Bronchial epithelial cell (primary cell): Measurements from ENCODE around the gene KPNB1. TPM values are rescaled to one million over a fixed set of nuclear protein-coding genes. Genes with fewer than 3 reads are reported as not detected.

Experiments used
- DNase-seq: peaks from one replicate; pipeline ENCODE4 v3.0.0-alpha.2; 2010; ENCODE audit warnings: low read depth
- FAIRE-seq: peaks from 2 replicates; lab custom pipeline; 2011; peaks lifted over from hg19 to GRCh38; lab: Jason Lieb, UNC
- H3K27me3 ChIP-seq: 2 replicates; pipeline ENCODE4 v1.5.1; 2011; ENCODE audit warnings: low read length; ENCODE audit not compliant: control insufficient read depth, insufficient read depth
- H3K36me3 ChIP-seq: 2 replicates; pipeline ENCODE4 v1.5.1; 2011; ENCODE audit warnings: low read length; ENCODE audit not compliant: control insufficient read depth, insufficient read depth
- H3K4me3 ChIP-seq: 2 replicates; pipeline ENCODE4 v1.5.1; 2011; ENCODE audit warnings: mild to moderate bottlenecking, low read depth, low read length, control low read depth
- CTCF ChIP-seq: IDR thresholded peaks from 2 replicates; pipeline ENCODE4 v1.5.1; 2011; ENCODE audit warnings: mild to moderate bottlenecking, moderate library complexity, low read length, control low read depth, inconsistent platforms; ENCODE audit not compliant: insufficient read depth, severe bottlenecking
- total RNA-seq: library from RNA; depleted of rRNA; stranded (reverse); fragments of >200 nt; gene quantifications from 2 replicates; pipeline ENCODE4 v1.2.1, GENCODE V29; 2014

KPNB1 gene
- total RNA-seq, 1 donor from 2014 or later, result 279 TPM

- TF ChIP-seq CTCF, result no peak
- Histone ChIP-seq H3K4me3 (no peak overlapping the region), H3K27me3 (no peaks in the 10 kb centered on the region), H3K36me3 (peaks cover 17% of the 10 kb centered on the region)
- no peak for FAIRE-seq
- no peak for DNase-seq
Measured at GRCh38 chr17:47684535-47685193, 34.9 kb downstream of the KPNB1 start.

GRCh38 chr17:47685556-47686275 is 36.0 kb downstream of the KPNB1 start:
- Histone ChIP-seq H3K36me3 (peaks cover 12% of the 10 kb centered on the region), H3K27me3 (no peaks in the 10 kb centered on the region), H3K4me3 (no peak overlapping the region)
- DNase-seq (peak; percentile 47), FAIRE-seq (no peak)
- no peak for TF ChIP-seq CTCF

- H3K4me3 ChIP-seq, result no peak overlapping the region
- H3K27me3 ChIP-seq, result no peaks in the 10 kb centered on the region
- FAIRE-seq (no peak), DNase-seq (peak; percentile 65)
- no peak for TF ChIP-seq CTCF
- H3K36me3 ChIP-seq, result peaks cover 12% of the 10 kb centered on the region
Measured at GRCh38 chr17:47686276-47686635, 36.5 kb downstream of the KPNB1 start.

- peaks cover 9% of the 10 kb centered on the region for H3K36me3 ChIP-seq
- TF ChIP-seq CTCF, result no peak
- no peak overlapping the region for H3K4me3 ChIP-seq
- no peaks in the 10 kb centered on the region for H3K27me3 ChIP-seq
- DNase-seq, result no peak
- no peak for FAIRE-seq
Measured at GRCh38 chr17:47686664-47687327, 37.1 kb downstream of the KPNB1 start.

GRCh38 chr17:47687328-47687690 is 37.6 kb downstream of the KPNB1 start:
- DNase-seq, result no peak
- no peak for FAIRE-seq
- peaks cover 4% of the 10 kb centered on the region for H3K36me3 ChIP-seq
- no peak overlapping the region for H3K4me3 ChIP-seq
- no peak for TF ChIP-seq CTCF
- no peaks in the 10 kb centered on the region for H3K27me3 ChIP-seq
